ENCODE data around the gene PLA2G4D. TPM values are rescaled to one million over a fixed set of nuclear protein-coding genes. Genes with fewer than 3 reads are reported as not detected.

The PLA2G4D gene
- total and polyA plus RNA-seq, 2 donors, result 0.28 to 2.7 TPM

DNA sequence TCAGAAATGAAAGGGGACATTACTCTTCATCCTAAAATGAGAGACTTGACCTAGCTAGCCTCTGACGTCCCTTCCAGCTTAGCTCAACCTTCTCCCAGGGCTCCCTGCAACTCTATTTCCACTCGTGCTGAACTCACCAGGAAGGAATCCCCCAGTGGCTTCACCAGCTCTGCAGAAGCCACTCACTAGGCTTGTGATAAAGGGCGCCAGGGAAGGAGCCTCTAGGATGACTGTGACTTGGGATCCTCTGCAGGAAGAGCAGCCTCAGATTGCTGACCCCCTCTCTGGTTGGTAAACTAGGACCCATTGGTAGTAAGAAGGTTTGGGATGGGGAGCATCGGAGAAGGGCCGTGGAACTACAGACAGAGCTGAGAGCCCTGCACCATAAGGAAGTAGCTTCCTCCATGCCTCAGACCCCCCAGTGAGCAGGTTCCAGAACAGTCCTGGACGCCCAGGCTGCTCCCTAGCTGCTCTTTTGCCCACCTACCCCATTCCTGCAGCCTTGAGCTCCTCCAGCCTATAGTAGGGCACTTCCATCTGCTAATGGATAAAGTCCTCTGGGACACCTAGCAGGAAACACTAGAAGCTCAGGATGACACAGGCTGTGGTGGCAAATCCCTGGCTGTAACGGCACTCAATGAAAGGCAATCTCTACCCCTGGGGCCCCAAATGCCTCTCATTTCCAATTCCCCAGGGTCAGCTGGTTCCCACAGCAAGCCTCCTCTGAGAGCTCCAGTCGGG lies 36.1 kb upstream of the PLA2G4D start:
- peak overlapping the region in 1 of 2 donors; percentile 53 for H3K27ac ChIP-seq (ENCODE audit: low read depth in 1 of 2, low read length in 1 of 2)
- no peaks in the 10 kb centered on the region for H3K9me3 ChIP-seq (ENCODE audit: control insufficient read depth in 2 of 2, insufficient read depth in 1 of 2, low read length in 1 of 2)
- no peak overlapping the region for H3K4me3 ChIP-seq (ENCODE audit: low read length in 2 of 2)
- WGBS, result 91% methylated on average over 8 of the region's 8 CpGs
- H3K4me1 ChIP-seq (ENCODE audit: control insufficient read depth in 2 of 2, insufficient read depth in 2 of 2, low read length in 2 of 2), result peaks cover 0 to 31% of the 10 kb centered on the region in 2 donors
- no peaks in the 10 kb centered on the region for H3K36me3 ChIP-seq (ENCODE audit: control insufficient read depth in 2 of 2, insufficient read depth in 2 of 2, low read length in 1 of 2)
- no peaks in the 10 kb centered on the region for H3K27me3 ChIP-seq (ENCODE audit: control insufficient read depth in 2 of 2, insufficient read depth in 1 of 2, low read length in 1 of 2)
- no peak for DNase-seq (ENCODE audit: low read depth in 6 of 9, low spot score in 9 of 9)

DNA sequence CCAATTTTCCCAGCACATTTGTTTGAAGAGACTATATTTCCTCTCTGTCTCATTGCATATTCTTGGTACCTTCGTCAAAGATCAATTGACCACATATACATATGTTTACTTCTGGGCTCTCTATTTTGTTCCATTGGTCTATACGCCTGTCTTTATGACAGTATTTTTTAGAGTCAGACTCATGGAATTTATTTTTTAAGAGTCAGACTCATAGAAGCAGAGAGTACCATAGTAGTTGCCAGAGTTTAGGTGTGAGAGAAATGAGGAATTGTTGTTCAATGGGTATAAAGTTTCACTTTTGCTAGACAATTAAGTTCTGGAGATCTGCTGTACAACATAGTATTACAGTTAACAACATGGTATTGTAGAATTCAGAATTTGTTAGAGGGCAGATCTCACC lies 35.0 kb upstream of the PLA2G4D start:
- no peaks in the 10 kb centered on the region for H3K9me3 ChIP-seq (ENCODE audit: control insufficient read depth in 2 of 2, insufficient read depth in 1 of 2, low read length in 1 of 2)
- no peak overlapping the region for H3K4me3 ChIP-seq (ENCODE audit: low read length in 2 of 2)
- WGBS, result 97% methylated on average over 2 of the region's 2 CpGs
- no peak overlapping the region for H3K27ac ChIP-seq (ENCODE audit: low read depth in 1 of 2, low read length in 1 of 2)
- no peaks in the 10 kb centered on the region for H3K36me3 ChIP-seq (ENCODE audit: control insufficient read depth in 2 of 2, insufficient read depth in 2 of 2, low read length in 1 of 2)
- H3K27me3 ChIP-seq (ENCODE audit: control insufficient read depth in 2 of 2, insufficient read depth in 1 of 2, low read length in 1 of 2), result no peaks in the 10 kb centered on the region
- DNase-seq (ENCODE audit: low read depth in 6 of 9, low spot score in 9 of 9), result no peak
- peaks cover 0 to 31% of the 10 kb centered on the region in 2 donors for H3K4me1 ChIP-seq (ENCODE audit: control insufficient read depth in 2 of 2, insufficient read depth in 2 of 2, low read length in 2 of 2)

DNA sequence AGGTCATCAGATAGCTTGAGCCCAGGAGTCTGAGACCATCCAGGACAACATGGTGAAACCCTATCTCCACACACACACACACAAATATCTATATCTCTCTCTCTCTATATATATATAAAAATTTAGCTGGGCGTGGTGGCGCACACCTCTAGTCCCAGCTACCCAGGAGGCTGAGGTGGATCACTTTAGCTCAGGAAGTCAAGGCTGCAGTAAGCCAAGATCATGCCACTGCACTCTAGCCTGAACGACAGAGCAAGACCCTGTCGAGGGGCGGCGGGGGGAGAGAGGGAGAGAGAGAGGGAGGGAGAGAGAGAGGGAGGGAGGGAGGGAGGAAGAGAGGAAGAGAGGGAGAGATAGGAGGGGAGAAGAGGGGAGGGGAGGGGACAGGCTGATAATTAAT lies 34.1 kb upstream of the PLA2G4D start:
- Histone ChIP-seq H3K4me1 (ENCODE audit: control insufficient read depth in 2 of 2, insufficient read depth in 2 of 2, low read length in 2 of 2) (peaks cover 0 to 27% of the 10 kb centered on the region in 2 donors), H3K27me3 (ENCODE audit: control insufficient read depth in 2 of 2, insufficient read depth in 1 of 2, low read length in 1 of 2) (no peaks in the 10 kb centered on the region), H3K27ac (ENCODE audit: low read depth in 1 of 2, low read length in 1 of 2) (no peak overlapping the region), H3K9me3 (ENCODE audit: control insufficient read depth in 2 of 2, insufficient read depth in 1 of 2, low read length in 1 of 2) (no peaks in the 10 kb centered on the region), H3K4me3 (ENCODE audit: low read length in 2 of 2) (no peak overlapping the region), H3K36me3 (ENCODE audit: control insufficient read depth in 2 of 2, insufficient read depth in 2 of 2, low read length in 1 of 2) (no peaks in the 10 kb centered on the region)
- DNase-seq (ENCODE audit: low read depth in 6 of 9, low spot score in 9 of 9), result no peak
- 89% methylated on average over 6 of the region's 6 CpGs for WGBS

DNA sequence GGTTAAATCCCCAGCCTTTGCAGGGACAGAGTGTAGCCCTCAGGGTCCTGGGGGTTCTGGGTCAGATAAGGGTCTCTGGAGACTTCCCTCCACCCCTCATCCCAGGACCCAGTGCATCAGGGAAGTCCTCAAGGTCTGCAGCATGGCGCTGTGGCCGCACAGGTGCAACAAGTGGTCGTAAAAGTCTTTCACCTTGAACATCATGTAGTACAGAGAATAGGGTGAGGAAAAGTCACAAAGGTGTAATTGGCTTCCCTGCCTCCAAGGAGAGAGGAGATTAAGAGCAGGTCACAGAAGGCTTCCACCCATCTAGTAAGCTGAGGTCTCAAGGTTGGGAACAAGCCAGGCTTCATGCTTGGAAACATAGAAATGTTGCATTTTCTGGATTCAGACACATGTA lies 29.2 kb upstream of the PLA2G4D start:
- Histone ChIP-seq H3K27me3 (ENCODE audit: control insufficient read depth in 2 of 2, insufficient read depth in 1 of 2, low read length in 1 of 2) (no peaks in the 10 kb centered on the region), H3K27ac (ENCODE audit: low read depth in 1 of 2, low read length in 1 of 2) (no peak overlapping the region), H3K4me1 (ENCODE audit: control insufficient read depth in 2 of 2, insufficient read depth in 2 of 2, low read length in 2 of 2) (peaks cover 0 to 23% of the 10 kb centered on the region in 2 donors), H3K36me3 (ENCODE audit: control insufficient read depth in 2 of 2, insufficient read depth in 2 of 2, low read length in 1 of 2) (no peaks in the 10 kb centered on the region), H3K4me3 (ENCODE audit: low read length in 2 of 2) (no peak overlapping the region), H3K9me3 (ENCODE audit: control insufficient read depth in 2 of 2, insufficient read depth in 1 of 2, low read length in 1 of 2) (no peaks in the 10 kb centered on the region)
- DNase-seq (ENCODE audit: low read depth in 6 of 9, low spot score in 9 of 9), result no peak
- 98% methylated on average over 3 of the region's 3 CpGs for WGBS

DNA sequence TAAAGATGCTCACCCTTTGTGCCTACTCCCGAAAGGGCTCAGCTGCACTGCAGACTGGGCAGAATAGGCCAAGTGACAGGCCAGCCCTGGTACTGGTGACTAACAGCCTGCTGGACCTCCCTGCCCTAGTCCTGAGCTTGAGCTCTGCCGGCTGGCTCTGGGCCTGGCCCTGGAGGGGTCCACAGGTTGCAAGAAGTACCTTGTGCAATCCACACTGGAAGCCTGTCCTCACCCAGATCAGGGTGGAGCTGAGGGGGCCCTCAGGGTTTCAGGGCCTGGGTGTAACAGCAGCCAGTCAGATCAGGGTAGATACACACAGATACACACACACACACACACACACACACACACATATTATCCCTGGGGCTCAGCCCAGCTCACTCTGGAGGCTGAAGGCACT lies 27.3 kb upstream of the PLA2G4D start:
- no peak for DNase-seq (ENCODE audit: low read depth in 6 of 9, low spot score in 9 of 9)

DNA sequence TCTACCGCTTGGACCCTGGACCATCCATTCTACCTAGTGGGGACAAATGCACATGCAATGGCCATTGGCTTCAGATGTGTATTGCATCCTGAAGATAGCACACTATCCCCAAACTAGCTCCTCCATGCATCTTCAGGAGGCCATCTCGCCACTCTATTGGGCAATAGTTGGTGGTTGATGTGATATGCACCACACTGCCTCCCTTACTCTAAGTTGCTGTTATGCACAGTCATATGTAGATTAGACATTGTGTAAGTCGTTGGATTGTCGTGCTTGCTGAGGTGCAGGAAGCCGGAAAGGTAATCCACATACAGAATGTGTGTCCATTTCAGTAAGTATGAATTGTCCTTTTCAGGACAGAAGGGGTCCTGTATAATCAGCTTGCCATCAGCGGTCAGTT lies 26.7 kb upstream of the PLA2G4D start:
- H3K4me1 ChIP-seq (ENCODE audit: control insufficient read depth in 2 of 2, insufficient read depth in 2 of 2, low read length in 2 of 2), result peaks cover 0 to 24% of the 10 kb centered on the region in 2 donors
- no peak for DNase-seq (ENCODE audit: low read depth in 6 of 9, low spot score in 9 of 9)
- H3K27ac ChIP-seq (ENCODE audit: low read depth in 1 of 2, low read length in 1 of 2), result no peak overlapping the region
- H3K27me3 ChIP-seq (ENCODE audit: control insufficient read depth in 2 of 2, insufficient read depth in 1 of 2, low read length in 1 of 2), result no peaks in the 10 kb centered on the region
- no peak overlapping the region for H3K4me3 ChIP-seq (ENCODE audit: low read length in 2 of 2)
- WGBS, result 96% methylated on average over 6 of the region's 6 CpGs
- H3K9me3 ChIP-seq (ENCODE audit: control insufficient read depth in 2 of 2, insufficient read depth in 1 of 2, low read length in 1 of 2), result peaks cover 0 to 3% of the 10 kb centered on the region in 2 donors
- H3K36me3 ChIP-seq (ENCODE audit: control insufficient read depth in 2 of 2, insufficient read depth in 2 of 2, low read length in 1 of 2), result no peaks in the 10 kb centered on the region

More for the DNA sequence above, 27.3 kb upstream of the PLA2G4D start:
- Histone ChIP-seq H3K4me3 (ENCODE audit: low read length in 2 of 2) (no peak overlapping the region), H3K36me3 (ENCODE audit: control insufficient read depth in 2 of 2, insufficient read depth in 2 of 2, low read length in 1 of 2) (no peaks in the 10 kb centered on the region), H3K4me1 (ENCODE audit: control insufficient read depth in 2 of 2, insufficient read depth in 2 of 2, low read length in 2 of 2) (peaks cover 0 to 24% of the 10 kb centered on the region in 2 donors), H3K9me3 (ENCODE audit: control insufficient read depth in 2 of 2, insufficient read depth in 1 of 2, low read length in 1 of 2) (peaks cover 0 to 3% of the 10 kb centered on the region in 2 donors), H3K27ac (ENCODE audit: low read depth in 1 of 2, low read length in 1 of 2) (no peak overlapping the region), H3K27me3 (ENCODE audit: control insufficient read depth in 2 of 2, insufficient read depth in 1 of 2, low read length in 1 of 2) (no peaks in the 10 kb centered on the region)
- WGBS, result 74% methylated on average over 2 of the region's 2 CpGs

DNA sequence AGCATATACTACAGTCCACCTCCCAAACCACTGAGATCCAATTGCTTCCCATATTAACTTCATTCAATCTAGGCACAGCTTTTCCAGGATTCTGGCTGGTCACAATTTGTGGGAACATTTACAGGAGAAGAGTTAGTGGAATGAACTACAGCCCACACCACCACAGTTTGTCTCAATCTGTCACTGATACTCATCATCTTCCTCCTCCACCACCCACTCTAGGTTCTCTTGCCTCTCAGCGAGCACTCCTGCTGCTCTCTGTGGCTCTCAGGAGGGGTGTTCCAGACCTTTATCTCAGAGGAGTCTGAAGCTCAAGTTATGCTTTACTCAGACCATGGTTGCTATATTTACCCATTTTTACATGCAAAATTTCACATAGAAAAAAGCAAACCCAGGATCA lies 25.9 kb upstream of the PLA2G4D start:
- DNase-seq (ENCODE audit: low read depth in 6 of 9, low spot score in 9 of 9), result no peak
- WGBS, result 84% methylated on average over 1 of the region's 1 CpG
- Histone ChIP-seq H3K27ac (ENCODE audit: low read depth in 1 of 2, low read length in 1 of 2) (no peak overlapping the region), H3K9me3 (ENCODE audit: control insufficient read depth in 2 of 2, insufficient read depth in 1 of 2, low read length in 1 of 2) (peaks cover 0 to 3% of the 10 kb centered on the region in 2 donors), H3K36me3 (ENCODE audit: control insufficient read depth in 2 of 2, insufficient read depth in 2 of 2, low read length in 1 of 2) (no peaks in the 10 kb centered on the region), H3K4me3 (ENCODE audit: low read length in 2 of 2) (no peak overlapping the region), H3K4me1 (ENCODE audit: control insufficient read depth in 2 of 2, insufficient read depth in 2 of 2, low read length in 2 of 2) (peaks cover 0 to 24% of the 10 kb centered on the region in 2 donors), H3K27me3 (ENCODE audit: control insufficient read depth in 2 of 2, insufficient read depth in 1 of 2, low read length in 1 of 2) (no peaks in the 10 kb centered on the region)

DNA sequence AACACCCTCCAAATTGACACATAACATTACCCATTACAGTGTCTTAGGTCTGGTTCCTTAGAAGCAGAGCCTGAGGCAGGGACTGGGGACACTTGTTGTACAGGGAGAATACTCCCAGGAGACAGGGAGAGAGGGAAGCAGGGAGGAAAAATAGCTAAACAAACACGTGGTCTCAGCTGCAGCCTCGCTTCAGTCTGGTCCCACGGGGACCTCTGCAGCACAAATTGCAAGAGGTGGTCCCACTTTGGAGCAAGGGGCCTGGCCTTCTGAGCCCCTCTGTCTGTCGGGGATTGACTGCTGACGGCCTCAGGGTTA lies 25.0 kb upstream of the PLA2G4D start:
- Histone ChIP-seq H3K4me1 (ENCODE audit: control insufficient read depth in 2 of 2, insufficient read depth in 2 of 2, low read length in 2 of 2) (peaks cover 0 to 24% of the 10 kb centered on the region in 2 donors), H3K36me3 (ENCODE audit: control insufficient read depth in 2 of 2, insufficient read depth in 2 of 2, low read length in 1 of 2) (no peaks in the 10 kb centered on the region), H3K4me3 (ENCODE audit: low read length in 2 of 2) (peak overlapping the region in 1 of 2 donors; percentile 24), H3K27ac (ENCODE audit: low read depth in 1 of 2, low read length in 1 of 2) (peak overlapping the region in 1 of 2 donors; percentile 46), H3K9me3 (ENCODE audit: control insufficient read depth in 2 of 2, insufficient read depth in 1 of 2, low read length in 1 of 2) (peaks cover 0 to 3% of the 10 kb centered on the region in 2 donors), H3K27me3 (ENCODE audit: control insufficient read depth in 2 of 2, insufficient read depth in 1 of 2, low read length in 1 of 2) (no peaks in the 10 kb centered on the region)
- DNase-seq (ENCODE audit: low read depth in 6 of 9, low spot score in 9 of 9), result no peak
- WGBS, result 91% methylated on average over 5 of the region's 5 CpGs

DNA sequence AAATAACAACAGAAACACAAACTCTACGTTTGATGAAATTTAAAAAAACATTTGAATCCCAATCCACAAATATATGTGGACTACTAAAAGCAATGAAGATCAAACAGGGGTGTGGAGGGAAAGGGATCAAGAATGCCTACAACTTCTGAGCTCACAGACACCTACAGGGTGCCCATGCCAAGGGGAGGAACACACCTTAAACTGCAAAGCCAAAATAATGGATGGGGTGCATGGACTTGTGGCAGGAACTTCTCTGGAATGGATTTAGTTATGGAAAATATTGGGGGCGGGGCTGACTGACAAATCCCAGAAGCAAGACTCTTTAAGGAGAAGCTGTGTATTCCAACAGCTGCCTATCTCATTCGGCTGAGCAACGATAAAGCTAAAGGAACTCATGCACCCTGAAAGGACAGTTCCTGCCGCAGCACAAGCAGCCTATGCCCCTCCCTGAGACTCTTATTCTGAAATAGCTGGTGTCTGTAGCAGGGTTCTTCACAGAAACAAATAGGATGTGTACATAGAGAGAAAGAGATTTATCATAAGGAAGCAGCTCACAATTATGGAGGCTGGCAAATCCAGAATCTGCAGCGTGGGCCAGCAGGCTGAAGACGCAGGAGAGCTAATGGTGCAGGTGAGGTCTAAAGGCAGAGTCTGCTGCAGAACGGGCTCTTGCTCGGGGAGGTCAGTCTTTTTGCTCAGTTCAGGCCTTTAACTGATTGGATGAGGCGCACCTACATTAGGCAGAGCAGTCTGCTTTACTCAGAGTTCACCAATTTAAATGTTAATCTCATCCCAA lies 24.5 kb upstream of the PLA2G4D start:
- WGBS, result 65% methylated on average over 10 of the region's 10 CpGs
- H3K27me3 ChIP-seq (ENCODE audit: control insufficient read depth in 2 of 2, insufficient read depth in 1 of 2, low read length in 1 of 2), result no peaks in the 10 kb centered on the region
- peaks cover 0 to 24% of the 10 kb centered on the region in 2 donors for H3K4me1 ChIP-seq (ENCODE audit: control insufficient read depth in 2 of 2, insufficient read depth in 2 of 2, low read length in 2 of 2)
- no peaks in the 10 kb centered on the region for H3K36me3 ChIP-seq (ENCODE audit: control insufficient read depth in 2 of 2, insufficient read depth in 2 of 2, low read length in 1 of 2)
- DNase-seq (ENCODE audit: low read depth in 6 of 9, low spot score in 9 of 9), result peak in 4 of 9 donors; percentile 13 to 61 (median 24)
- peaks cover 0 to 3% of the 10 kb centered on the region in 2 donors for H3K9me3 ChIP-seq (ENCODE audit: control insufficient read depth in 2 of 2, insufficient read depth in 1 of 2, low read length in 1 of 2)
- peak overlapping the region in 1 of 2 donors; percentile 24 for H3K4me3 ChIP-seq (ENCODE audit: low read length in 2 of 2)
- peak overlapping the region in 1 of 2 donors; percentile 46 for H3K27ac ChIP-seq (ENCODE audit: low read depth in 1 of 2, low read length in 1 of 2)
